Endothelial cell of umbilical vein (primary cell): Measurements from ENCODE around the gene ABLIM1. TPM values are rescaled to one million over a fixed set of nuclear protein-coding genes. Genes with fewer than 3 reads are reported as not detected.

ENCODE experiments used
- BruUV-seq: library from RNA; stranded (reverse); fragments of 400-500 nt; replicated peaks from 2 replicates; lab custom pipeline; 2021; lab: Mats Ljungman, UMichigan
- CTCF ChIA-PET: fragments of 300-600, 350-600 bp; sonication (Branson Sonifier 250); formaldehyde crosslinking; loops from one replicate; lab custom pipeline; 2021; ENCODE audit warnings: antibody characterized with exemption, inconsistent platforms; lab: Charles Lee
- POLR2A ChIA-PET: fragments of 300-600, 350-600 bp; sonication (Branson Sonifier 250); formaldehyde crosslinking; loops from one replicate; lab custom pipeline; 2021; ENCODE audit warnings: antibody characterized with exemption, inconsistent platforms; lab: Charles Lee
- DNase-seq: peaks from one replicate; pipeline ENCODE4 v3.0.0-alpha.2; 2011; ENCODE audit warnings: low read depth, low spot score
- FAIRE-seq: peaks from 2 replicates; lab custom pipeline; 2011; peaks lifted over from hg19 to GRCh38; lab: Jason Lieb, UNC
- H2AFZ ChIP-seq: 2 replicates; pipeline ENCODE4 v1.6.0; 2012; ENCODE audit warnings: low read depth, low read length, control low read depth, inconsistent platforms
- H3K27ac ChIP-seq: 2 replicates; pipeline ENCODE4 v1.5.1; 2011; ENCODE audit warnings: low read depth, mild to moderate bottlenecking, control low read depth, low read length, moderate library complexity; ENCODE audit not compliant: insufficient read depth
- H3K27me3 ChIP-seq, 2 experiments: 2 replicates each; pipeline versions ENCODE4 v1.6.0 to v1.6.1; 2011; ENCODE audit warnings: low read length in 2 of 2, mixed read lengths in 1 of 2; ENCODE audit not compliant: control insufficient read depth in 2 of 2, insufficient read depth in 2 of 2
- H3K36me3 ChIP-seq, 2 experiments: 2 replicates in 1 of 2; 3 replicates in 1 of 2; pipeline ENCODE4 v1.5.1; 2011; ENCODE audit warnings: low read length in 2 of 2, mild to moderate bottlenecking in 1 of 2, moderate library complexity in 1 of 2; ENCODE audit not compliant: control insufficient read depth in 2 of 2, insufficient read depth in 2 of 2; ENCODE audit errors: extremely low read depth in 1 of 2
- H3K4me1 ChIP-seq: 3 replicates; pipeline ENCODE4 v1.5.1; 2011; ENCODE audit warnings: mild to moderate bottlenecking, low read length; ENCODE audit not compliant: control insufficient read depth, insufficient read depth; ENCODE audit errors: extremely low read depth
- H3K4me2 ChIP-seq: 2 replicates; pipeline ENCODE4 v1.6.1; 2011; ENCODE audit warnings: low read length, control low read depth, mixed read lengths; ENCODE audit not compliant: insufficient read depth
- H3K4me3 ChIP-seq, 3 experiments: fragments of 200-600 bp in 1 of 3; sonication (generic), shearing (Covaris generic) in 1 of 3; replicated peaks in 1 of 3; 2 replicates each; pipeline ENCODE4 v1.5.1; 2011 to 2016; ENCODE audit warnings: control low read depth in 3 of 3, low read length in 3 of 3, mild to moderate bottlenecking in 2 of 3, inconsistent platforms in 1 of 3, low read depth in 1 of 3, moderate library complexity in 1 of 3; ENCODE audit not compliant: insufficient read depth in 1 of 3
- H3K79me2 ChIP-seq: 2 replicates; pipeline ENCODE4 v1.6.0; 2012; ENCODE audit warnings: low read length, inconsistent platforms; ENCODE audit not compliant: control insufficient read depth, insufficient read depth
- H3K9ac ChIP-seq: replicated peaks from 2 replicates; pipeline ENCODE3; 2011; ENCODE audit warnings: low read length, control low read depth; ENCODE audit not compliant: insufficient read depth; ENCODE audit errors: extremely low read depth
- H3K9me1 ChIP-seq: replicated peaks from 3 replicates; pipeline ENCODE4 v1.6.0; 2011; ENCODE audit warnings: mild to moderate bottlenecking, low read length; ENCODE audit not compliant: control insufficient read depth, insufficient read depth; ENCODE audit errors: extremely low read depth
- H3K9me3 ChIP-seq: replicated peaks from 2 replicates; pipeline ENCODE4 v1.5.1; 2012; ENCODE audit warnings: low read length, inconsistent platforms; ENCODE audit not compliant: control insufficient read depth, insufficient read depth
- H4K20me1 ChIP-seq: replicated peaks from 2 replicates; pipeline ENCODE3; 2011; ENCODE audit warnings: mild to moderate bottlenecking, low read length; ENCODE audit not compliant: control insufficient read depth, insufficient read depth; ENCODE audit errors: extremely low read depth
- CTCF ChIP-seq, 2 donors: IDR thresholded peaks; 1 replicate in 1 of 2; 2 replicates in 1 of 2; pipeline ENCODE4 v1.5.1; 2011; ENCODE audit warnings: low read length in 2 of 2, mild to moderate bottlenecking in 2 of 2, moderate library complexity in 2 of 2, control low read depth in 1 of 2, inconsistent platforms in 1 of 2, low read depth in 1 of 2; ENCODE audit not compliant: insufficient read depth in 1 of 2; ENCODE audit errors: extremely low read depth in 1 of 2
- FOS ChIP-seq: IDR thresholded peaks from 2 replicates; pipeline ENCODE4 v1.6.1; 2011; ENCODE audit warnings: mild to moderate bottlenecking, low read length, moderate library complexity, borderline replicate concordance; ENCODE audit not compliant: insufficient read depth
- JUN ChIP-seq: IDR thresholded peaks from 2 replicates; pipeline ENCODE4 v1.6.1; 2011; ENCODE audit warnings: borderline replicate concordance, low read depth; ENCODE audit not compliant: insufficient read length, insufficient read depth
- MYC ChIP-seq: IDR thresholded peaks from one replicate; pipeline ENCODE4 v1.6.1; 2011; ENCODE audit warnings: mild to moderate bottlenecking, low read depth, low read length
- POLR2AphosphoS5 ChIP-seq: IDR thresholded peaks from 2 replicates; pipeline ENCODE4 v1.6.1; 2012; ENCODE audit warnings: low read depth, mild to moderate bottlenecking, control low read depth, low read length, moderate library complexity; ENCODE audit not compliant: insufficient read depth
- dilution Hi-C: fragments of 300-500 bp; cut with MboI; formaldehyde crosslinking; loops from one replicate; pipeline ENCODE4 v1.15.0; 2019; ENCODE audit warnings: low sequenced_read_pairs; ENCODE audit not compliant: extremely low pct_ligation_motif_present
- intact Hi-C: fragments of 100-400 bp; cut with micrococcal nuclease; formaldehyde crosslinking; loops from one replicate; pipeline ENCODE4 v1.10.0; 2022
- polyA plus RNA-seq, 4 experiments: library from polyadenylated mRNA; depleted of rRNA in 3 of 4; stranded (reverse) in 3 of 4; unstranded in 1 of 4; fragments of >200 nt; gene quantifications; 2 replicates each; pipeline versions ENCODE4 v1.2.1 to v1.2.3, GENCODE V29; 2011 to 2012; ENCODE audit warnings: missing spikeins in 1 of 4
- total RNA-seq: library from RNA; stranded (reverse); gene quantifications from 2 replicates; pipeline ENCODE4 v1.2.3, GENCODE V29; 2021

Gene ABLIM1
- total and polyA plus RNA-seq, 2 donors (not counting 3 experiments of a cell fraction or from before 2014, with no cell fraction given): 128 to 235 TPM

- ChIA-PET CTCF (no interaction called here), POLR2A (no interaction called here)
- intact Hi-C loops (no loop called here), dilution Hi-C loops (no loop called here)
- no peak overlapping the region for H3K9ac ChIP-seq
- TF ChIP-seq JUN (no peak), FOS (no peak), CTCF (IDR thresholded peaks at IDR 0.05; ENCODE audit: extremely low read depth in 1 of 2, insufficient read depth in 1 of 2, low read depth in 1 of 2, low read length in 2 of 2) (no peak)
- H3K27ac ChIP-seq: no peak overlapping the region
- no peaks in the 10 kb centered on the region for H3K9me3 ChIP-seq
- H4K20me1 ChIP-seq: no peaks in the 10 kb centered on the region
- no peaks in the 10 kb centered on the region for H3K79me2 ChIP-seq
- BruUV-seq: no TSS peak
- no peaks in the 10 kb centered on the region for H3K36me3 ChIP-seq
- H3K4me2 ChIP-seq: no peak overlapping the region
- H3K27me3 ChIP-seq: no peaks in the 10 kb centered on the region
- H3K4me3 ChIP-seq: no peak overlapping the region
- no peak for FAIRE-seq
- H3K9me1 ChIP-seq: no peaks in the 10 kb centered on the region
- H2AFZ ChIP-seq: no peak overlapping the region
- peaks cover 32% of the 10 kb centered on the region for H3K4me1 ChIP-seq
- DNase-seq: no peak
Observed at GRCh38 chr10:114643158-114643557, 14.9 kb downstream of the ABLIM1 start.

- no peak overlapping the region for H2AFZ ChIP-seq
- H3K9me3 ChIP-seq: no peaks in the 10 kb centered on the region
- no peaks in the 10 kb centered on the region for H3K27me3 ChIP-seq
- no peaks in the 10 kb centered on the region for H3K36me3 ChIP-seq
- no peak overlapping the region for H3K4me2 ChIP-seq
- H3K79me2 ChIP-seq: no peaks in the 10 kb centered on the region
- H3K9ac ChIP-seq: no peak overlapping the region
- H4K20me1 ChIP-seq: no peaks in the 10 kb centered on the region
- dilution Hi-C loops (no loop called here), intact Hi-C loops (no loop called here)
- BruUV-seq: no TSS peak
- H3K27ac ChIP-seq: no peak overlapping the region
- DNase-seq: no peak
- FAIRE-seq: no peak
- POLR2A ChIA-PET: no interaction called here
- H3K4me1 ChIP-seq: peaks cover 28% of the 10 kb centered on the region
- no peak for TF ChIP-seq MYC
- TF ChIP-seq POLR2AphosphoS5: no peak
- TF ChIP-seq CTCF (IDR thresholded peaks at IDR 0.05; ENCODE audit: extremely low read depth in 1 of 2, insufficient read depth in 1 of 2, low read depth in 1 of 2, low read length in 2 of 2): no peak
- H3K4me3 ChIP-seq: no peak overlapping the region
- CTCF ChIA-PET: interaction anchor here (0.6 kb wide), 1 partner anchor 297 kb away, joined by 4 read pairs; no protein-coding TSS in a partner anchor
- H3K9me1 ChIP-seq: no peaks in the 10 kb centered on the region
Observed at GRCh38 chr10:114642729-114643128, 15.3 kb downstream of the ABLIM1 start.
